Astrocyte of the cerebellum (primary cell): ENCODE measurements around the gene HRH3.

Source experiments
- DNase-seq: peaks from one replicate; pipeline ENCODE4 v3.0.0-alpha.2; 2011; ENCODE audit warnings: low read depth
- H3K4me3 ChIP-seq: 2 replicates; pipeline ENCODE4 v1.5.1; 2011; ENCODE audit warnings: mild to moderate bottlenecking, low read depth, low read length, moderate library complexity
- CTCF ChIP-seq: IDR thresholded peaks from 2 replicates; pipeline ENCODE4 v1.5.1; 2012; ENCODE audit warnings: low read length, low read depth, moderate library complexity, mild to moderate bottlenecking; ENCODE audit errors: missing control alignments
- in situ Hi-C: cut with HindIII; loops from 2 replicates; pipeline ENCODE4 v1.10.0; 2017; ENCODE audit warnings: low sequenced_read_pairs

HRH3 gene

GRCh38 chr20:62254021-62254724 is 34.1 kb upstream of the HRH3 start:
- in situ Hi-C loops, result no loop called here
- no peak for DNase-seq
- no peak for TF ChIP-seq CTCF
- H3K4me3 ChIP-seq, result no peak overlapping the region

GRCh38 chr20:62253398-62253797 is 33.3 kb upstream of the HRH3 start:
- H3K4me3 ChIP-seq, result no peak overlapping the region
- DNase-seq, result no peak
- no peak for TF ChIP-seq CTCF
- in situ Hi-C loops, result no loop called here

- in situ Hi-C loops, result no loop called here
Observed at GRCh38 chr20:62252342-62252966, 32.4 kb upstream of the HRH3 start.

GRCh38 chr20:62248890-62249560 is 28.9 kb upstream of the HRH3 start:
- no peak for DNase-seq
- TF ChIP-seq CTCF, result no peak
- H3K4me3 ChIP-seq, result no peak overlapping the region
- in situ Hi-C loops, result no loop called here

More at GRCh38 chr20:62252342-62252966, 32.4 kb upstream of the HRH3 start:
- H3K4me3 ChIP-seq, result no peak overlapping the region
- TF ChIP-seq CTCF, result no peak
- DNase-seq, result no peak

- DNase-seq, result no peak
- no peak for TF ChIP-seq CTCF
- H3K4me3 ChIP-seq, result no peak overlapping the region
- in situ Hi-C loops, result no loop called here
Observed at GRCh38 chr20:62246872-62247652, 27.0 kb upstream of the HRH3 start.

- no peak overlapping the region for H3K4me3 ChIP-seq
- no peak for TF ChIP-seq CTCF
- in situ Hi-C loops, result no loop called here
- DNase-seq, result no peak
Observed at GRCh38 chr20:62246431-62246830, 26.4 kb upstream of the HRH3 start.
